Measurements from ENCODE around the gene HS6ST3.
A peak's percentile ranks its signal among the peaks of the same experiment; 100 is the strongest.

The HS6ST3 gene

GRCh38 chr13:96199315-96199714, 109.4 kb downstream of the HS6ST3 start:
- DNase-seq (ENCODE audit: low spot score) = no peak

DNA sequence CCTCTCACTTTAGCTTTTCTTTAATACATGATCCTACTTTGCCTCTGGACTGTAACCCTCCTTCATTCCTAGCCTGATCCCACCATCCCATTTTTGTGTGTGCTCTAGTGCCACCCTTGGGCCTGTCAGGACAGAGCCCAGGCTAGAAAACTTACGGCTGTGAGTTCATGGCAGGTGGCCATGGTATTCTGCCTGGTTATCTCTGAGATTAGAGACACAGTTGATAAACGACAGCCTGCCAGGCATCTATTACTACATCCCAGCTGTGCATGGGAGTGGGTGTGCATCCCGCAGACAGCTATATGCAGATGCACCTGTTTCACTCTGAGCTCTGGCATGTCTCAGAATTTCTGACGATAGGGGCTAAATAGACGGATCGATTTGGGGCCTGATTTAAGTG, 110.9 kb downstream of the HS6ST3 start:
- DNase-seq (ENCODE audit: low spot score) = no peak

DNA sequence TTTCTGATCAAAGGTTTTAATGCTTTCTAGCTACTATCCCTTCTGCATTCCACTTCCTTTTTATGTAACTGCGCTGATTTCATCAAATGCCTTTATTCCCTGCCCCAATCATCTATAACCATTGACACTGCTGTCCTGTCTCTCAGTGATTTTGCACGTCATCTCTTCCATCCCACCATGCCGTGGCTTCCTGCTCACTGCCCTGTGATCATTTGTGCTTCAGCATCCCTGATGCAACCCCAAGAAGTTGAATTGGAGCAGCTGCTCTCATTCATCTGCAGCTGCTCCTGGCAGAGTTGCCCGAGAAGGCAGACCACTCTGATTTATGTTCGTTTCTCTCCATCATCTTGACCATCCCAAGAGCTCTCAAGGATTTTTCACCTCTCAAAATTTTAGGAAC, 112.4 kb downstream of the HS6ST3 start:
- no peak for DNase-seq (ENCODE audit: low spot score)

DNA sequence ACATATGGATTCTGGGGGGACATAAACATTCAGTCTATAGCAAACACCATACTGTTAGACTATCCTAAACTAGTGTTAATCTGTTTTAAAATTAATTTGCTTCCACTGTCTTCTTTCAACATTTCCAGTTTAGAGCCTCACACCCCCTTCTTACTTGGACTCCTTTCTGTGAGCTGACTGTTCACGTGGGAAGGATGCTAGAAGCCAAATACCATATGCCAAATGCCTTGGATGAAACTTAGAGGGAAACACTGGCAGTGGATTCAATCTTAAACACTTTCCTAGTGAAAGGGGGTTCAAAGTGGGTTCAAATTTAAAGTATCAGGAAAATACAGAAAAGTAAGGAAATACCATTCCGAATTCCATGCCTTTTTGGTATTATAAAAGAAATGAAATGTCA, 113.6 kb downstream of the HS6ST3 start:
- no peak for DNase-seq (ENCODE audit: low spot score)

GRCh38 chr13:96214824-96215445, 125.0 kb downstream of the HS6ST3 start:
- no peak for DNase-seq (ENCODE audit: low spot score)

- DNase-seq (ENCODE audit: low spot score) = no peak
These were observed 126.6 kb downstream of the HS6ST3 start for GRCh38 chr13:96216543-96216942.

DNA sequence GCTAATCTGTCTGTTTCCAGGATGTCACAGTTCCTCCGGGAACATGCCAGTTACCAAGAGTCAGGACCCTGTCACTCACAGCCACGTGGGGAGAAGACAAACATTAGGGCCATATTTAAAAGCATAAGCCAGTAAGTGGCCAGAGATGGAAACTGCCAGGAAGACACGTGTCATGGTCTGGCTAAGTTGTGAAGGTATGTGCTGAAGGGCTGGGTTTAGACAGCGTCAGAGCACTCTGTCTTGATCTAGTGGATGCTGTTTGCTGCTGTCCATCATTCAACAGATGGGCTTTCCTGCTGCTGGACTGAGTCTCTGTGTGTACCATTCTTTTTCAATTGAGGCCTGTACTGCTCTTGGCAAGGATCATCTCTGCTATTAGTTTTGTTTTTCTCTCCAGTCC, 128.6 kb downstream of the HS6ST3 start:
- DNase-seq (ENCODE audit: low spot score) = no peak

DNA sequence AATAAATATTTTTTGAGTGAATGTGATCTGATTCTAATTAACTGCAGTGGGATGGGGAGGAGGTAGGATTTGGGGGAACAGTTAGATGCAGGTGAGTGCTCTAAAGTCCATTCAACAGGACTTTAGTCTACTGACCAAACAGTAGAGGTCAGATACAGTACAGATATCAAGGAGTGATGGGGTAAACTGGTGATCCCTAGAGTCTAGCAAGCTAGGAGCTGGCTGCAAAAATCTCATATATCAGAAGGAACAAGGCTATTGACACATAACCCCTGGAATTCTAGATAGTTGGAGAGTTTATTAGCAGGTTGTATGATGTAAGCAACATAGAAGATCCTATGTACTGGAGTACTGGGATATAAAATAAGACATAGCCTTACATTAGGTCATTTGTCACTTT, 131.6 kb downstream of the HS6ST3 start:
- no peak for DNase-seq (ENCODE audit: low spot score)

- DNase-seq (ENCODE audit: low spot score) = peak; percentile 14
These were observed 133.3 kb downstream of the HS6ST3 start for GRCh38 chr13:96223231-96223630.

- DNase-seq (ENCODE audit: low spot score) = no peak
These were observed 139.4 kb downstream of the HS6ST3 start for GRCh38 chr13:96229356-96229755.

- DNase-seq (ENCODE audit: low spot score) = peak; percentile 55
These were observed 148.3 kb downstream of the HS6ST3 start for GRCh38 chr13:96238241-96238640.

DNA sequence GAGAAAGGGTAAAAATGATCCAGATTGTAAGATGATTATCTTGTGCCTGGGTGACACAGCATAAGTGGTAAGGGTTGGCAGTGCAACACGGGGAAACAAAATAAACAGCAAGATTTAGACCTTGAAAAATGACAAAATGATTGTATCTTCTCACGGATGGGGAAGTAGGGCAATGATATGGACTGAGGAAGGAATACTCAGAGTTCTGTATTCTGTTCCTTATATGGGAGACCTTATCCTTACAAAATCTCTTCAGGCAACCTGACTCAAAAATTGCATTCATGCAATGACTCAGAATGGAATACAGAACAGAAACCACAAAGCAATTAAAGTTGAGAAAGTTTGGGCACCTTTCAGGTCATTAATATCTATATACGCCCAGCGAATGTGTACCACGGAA, 149.0 kb downstream of the HS6ST3 start:
- no peak for DNase-seq (ENCODE audit: low spot score)

DNA sequence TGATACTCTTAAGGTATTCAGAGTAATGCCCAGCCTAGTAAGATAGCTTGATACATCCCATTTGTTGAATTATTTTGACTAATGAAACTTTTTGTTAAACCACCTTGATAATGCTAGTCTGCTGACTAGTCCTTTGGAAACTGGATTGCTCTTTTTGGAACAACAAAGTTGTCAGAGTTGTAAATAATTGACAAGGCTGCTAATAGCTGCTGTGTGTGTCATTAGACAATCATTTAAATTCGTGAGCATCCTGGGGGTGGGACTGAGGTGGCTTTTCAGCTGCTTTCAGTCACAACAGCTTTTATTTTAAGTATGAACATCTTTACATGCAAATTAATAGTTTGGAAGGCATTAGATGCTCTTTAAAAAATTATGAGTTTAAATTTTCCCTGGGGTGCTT, 153.5 kb downstream of the HS6ST3 start:
- DNase-seq (ENCODE audit: low spot score) = no peak

DNA sequence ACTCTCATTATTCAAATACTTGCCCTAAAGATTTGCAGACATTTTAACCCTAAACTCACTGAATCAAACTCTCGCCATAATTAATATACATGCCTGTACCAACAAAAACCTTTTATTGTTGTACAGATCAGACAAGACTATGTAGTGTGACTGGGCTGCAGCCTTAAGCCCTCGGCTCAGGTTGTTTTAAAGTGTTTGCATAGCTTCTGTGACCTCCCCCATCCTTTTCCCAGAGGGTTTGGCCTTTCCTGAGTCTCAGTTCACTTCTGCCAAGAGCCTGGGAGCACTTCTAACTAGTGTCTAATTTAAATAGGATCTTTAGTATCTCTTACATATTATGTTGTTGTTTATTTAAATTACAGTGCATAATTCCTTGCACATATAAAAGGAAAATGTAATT, 158.2 kb downstream of the HS6ST3 start:
- no peak for DNase-seq (ENCODE audit: low spot score)

DNA sequence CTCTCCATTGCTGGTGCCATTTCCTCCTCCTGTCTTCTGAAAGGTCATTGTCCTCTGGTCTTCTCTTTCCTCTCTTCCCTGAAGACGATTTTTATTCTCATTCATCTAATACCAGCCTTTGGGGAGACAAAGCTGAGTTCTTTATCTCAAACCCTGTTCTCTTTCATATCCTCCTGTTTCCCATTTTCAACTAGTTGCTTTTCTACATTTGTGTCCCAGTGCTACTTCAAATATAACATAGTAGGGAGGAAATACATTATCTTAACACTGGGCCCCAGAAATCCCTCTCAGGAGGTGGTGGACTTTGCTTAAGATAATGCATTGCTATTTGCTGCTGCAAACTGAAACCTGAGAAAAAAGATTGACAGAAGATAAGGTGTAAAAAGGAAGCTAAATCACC, 159.1 kb downstream of the HS6ST3 start:
- no peak for DNase-seq (ENCODE audit: low spot score)

- no peak for DNase-seq (ENCODE audit: low spot score)
These were observed 163.0 kb downstream of the HS6ST3 start for GRCh38 chr13:96252903-96253302.

- DNase-seq (ENCODE audit: low spot score) = no peak
These were observed 183.3 kb downstream of the HS6ST3 start for GRCh38 chr13:96273196-96273595.

DNA sequence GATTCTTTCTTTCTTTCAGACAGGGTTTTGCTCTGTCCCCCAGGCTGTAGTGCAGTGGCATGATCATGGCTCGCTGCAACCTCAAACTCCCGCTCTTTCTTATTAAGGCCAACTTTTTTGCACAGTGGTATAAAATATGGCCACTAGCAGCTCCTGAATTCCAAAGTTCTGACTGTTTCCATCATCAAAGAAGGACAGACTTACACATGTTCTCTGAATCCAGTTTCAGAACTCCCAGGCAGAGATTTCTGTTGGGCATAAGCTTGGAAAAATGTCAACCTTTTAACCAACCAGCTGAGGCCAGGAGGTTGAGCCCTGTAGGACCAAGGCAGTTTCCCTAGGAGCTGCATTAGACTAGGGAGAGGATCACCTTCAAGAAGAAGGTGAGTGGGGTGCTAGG, 184.1 kb downstream of the HS6ST3 start:
- no peak for DNase-seq (ENCODE audit: low spot score)

DNA sequence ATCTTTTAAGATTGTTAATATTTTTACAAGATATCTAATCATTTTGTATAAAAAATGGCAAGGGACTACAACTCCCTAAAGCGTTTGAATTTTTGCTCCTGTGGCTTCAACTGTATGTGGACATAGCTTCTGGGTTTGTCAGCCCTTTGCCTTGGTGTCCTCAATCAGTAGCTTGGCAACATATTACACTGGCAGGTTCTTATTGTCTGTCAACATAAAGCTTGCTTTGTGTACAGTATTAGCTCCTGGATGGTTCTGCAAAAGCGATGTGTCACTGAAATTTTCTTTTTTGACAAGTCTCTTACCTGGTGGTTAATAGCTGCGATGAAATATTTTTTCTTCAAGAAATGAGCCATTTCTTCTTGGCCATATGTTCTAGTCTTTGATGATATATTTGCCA, 190.0 kb downstream of the HS6ST3 start:
- no peak for DNase-seq (ENCODE audit: low spot score)

GRCh38 chr13:96284971-96285370, 195.1 kb downstream of the HS6ST3 start:
- no peak for DNase-seq (ENCODE audit: low spot score)

GRCh38 chr13:96285729-96286128, 195.8 kb downstream of the HS6ST3 start:
- no peak for DNase-seq (ENCODE audit: low spot score)

GRCh38 chr13:96294930-96295881, 205.3 kb downstream of the HS6ST3 start:
- DNase-seq (ENCODE audit: low spot score) = no peak

DNA sequence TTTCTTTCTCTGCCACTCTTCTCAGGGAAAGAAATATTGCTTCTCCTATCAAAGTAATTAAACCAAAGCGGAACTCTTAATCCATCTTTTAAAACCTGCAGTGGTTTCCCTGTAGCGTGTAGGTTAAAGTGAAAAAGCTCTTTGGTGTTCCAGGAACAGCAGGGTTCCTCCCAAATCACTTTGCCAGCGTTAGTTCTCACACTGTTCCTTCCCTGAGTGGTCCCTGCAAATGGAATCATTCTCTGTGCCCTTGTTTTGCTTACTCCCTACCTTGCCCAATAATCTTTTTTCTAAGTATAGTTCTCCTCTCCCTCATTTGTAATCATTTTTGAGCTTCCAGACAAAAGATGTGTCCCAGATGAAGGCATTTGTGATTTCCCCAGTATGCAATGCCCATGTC, 207.5 kb downstream of the HS6ST3 start:
- no peak for DNase-seq (ENCODE audit: low spot score)

DNA sequence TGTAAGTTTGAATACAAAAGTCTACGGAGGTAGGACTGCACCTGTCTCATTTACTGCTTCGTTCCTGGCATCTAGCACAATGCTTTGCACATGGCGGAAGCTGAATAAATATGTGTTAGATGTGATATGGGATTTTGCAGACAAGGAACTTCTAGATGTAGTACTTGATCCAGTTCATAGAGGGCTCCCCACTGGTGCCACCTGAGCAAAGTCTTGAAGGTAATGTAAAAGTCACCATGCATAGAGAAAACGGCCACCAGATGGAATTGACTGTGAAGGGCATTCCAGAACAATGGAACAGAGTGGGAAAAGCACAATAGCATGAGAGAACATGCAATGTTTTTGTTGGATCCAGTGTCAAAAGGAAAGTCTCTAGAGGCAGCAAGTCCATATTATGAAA, 209.3 kb downstream of the HS6ST3 start:
- DNase-seq (ENCODE audit: low spot score) = no peak

Data from globus pallidus (tissue), 1 donor.